Measurements from ENCODE around the gene MED19. TPM values are rescaled to one million over a fixed set of nuclear protein-coding genes. Genes with fewer than 3 reads are reported as not detected.
A peak's percentile ranks its signal among the peaks of the same experiment; 100 is the strongest.
"Not testable (repeated sequence)": the region's sequence is repeated elsewhere in the genome, so short reads cannot be mapped to it uniquely, and the experiment has no call there.

The MED19 gene
- total RNA-seq, 2 donors from 2014 or later = 16.6 to 18.1 TPM

GRCh38 chr11:57690474-57690873, 21.5 kb downstream of the MED19 start:
- not testable (repeated sequence) for H3K9me3 ChIP-seq (ENCODE audit: control insufficient read depth, low read length, poor library complexity, severe bottlenecking); H3K27me3 Mint-ChIP-seq; H3K27ac Mint-ChIP-seq; H3K4me3 Mint-ChIP-seq; DNase-seq; ATAC-seq
- peaks cover 10% of the 10 kb centered on the region for H3K4me1 Mint-ChIP-seq
- peaks cover 13% of the 10 kb centered on the region for H3K36me3 Mint-ChIP-seq (ENCODE audit: low read depth)

- Mint-ChIP-seq H3K4me1 (peaks cover 44% of the 10 kb centered on the region), H3K36me3 (ENCODE audit: low read depth) (peaks cover 10% of the 10 kb centered on the region), H3K27ac (peak overlapping the region; percentile 90), H3K4me3 (no peak overlapping the region), H3K27me3 (no peaks in the 10 kb centered on the region)
- no peaks in the 10 kb centered on the region for H3K9me3 ChIP-seq (ENCODE audit: control insufficient read depth, low read length, poor library complexity, severe bottlenecking)
- DNase-seq (no peak), ATAC-seq (no peak)
Measured at GRCh38 chr11:57681168-57681567, 30.8 kb downstream of the MED19 start.

GRCh38 chr11:57680552-57680874, 31.5 kb downstream of the MED19 start:
- peaks cover 10% of the 10 kb centered on the region for H3K36me3 Mint-ChIP-seq (ENCODE audit: low read depth)
- H3K4me1 Mint-ChIP-seq = peaks cover 47% of the 10 kb centered on the region
- peak overlapping the region; percentile 90 for H3K27ac Mint-ChIP-seq
- no peaks in the 10 kb centered on the region for H3K27me3 Mint-ChIP-seq
- no peak for ATAC-seq
- no peak for DNase-seq
- no peaks in the 10 kb centered on the region for H3K9me3 ChIP-seq (ENCODE audit: control insufficient read depth, low read length, poor library complexity, severe bottlenecking)
- no peak overlapping the region for H3K4me3 Mint-ChIP-seq

GRCh38 chr11:57679396-57679795, 32.6 kb downstream of the MED19 start:
- DNase-seq = no peak
- H3K27ac Mint-ChIP-seq = peak overlapping the region; percentile 56
- H3K9me3 ChIP-seq (ENCODE audit: control insufficient read depth, low read length, poor library complexity, severe bottlenecking) = no peaks in the 10 kb centered on the region
- peaks cover 51% of the 10 kb centered on the region for H3K4me1 Mint-ChIP-seq
- ATAC-seq = no peak
- no peaks in the 10 kb centered on the region for H3K27me3 Mint-ChIP-seq
- H3K4me3 Mint-ChIP-seq = no peak overlapping the region
- H3K36me3 Mint-ChIP-seq (ENCODE audit: low read depth) = peaks cover 11% of the 10 kb centered on the region

- no peak overlapping the region for H3K4me3 Mint-ChIP-seq
- peaks cover 52% of the 10 kb centered on the region for H3K4me1 Mint-ChIP-seq
- H3K36me3 Mint-ChIP-seq (ENCODE audit: low read depth) = peaks cover 9% of the 10 kb centered on the region
- no peak overlapping the region for H3K27ac Mint-ChIP-seq
- no peaks in the 10 kb centered on the region for H3K27me3 Mint-ChIP-seq
- ATAC-seq = no peak
- no peaks in the 10 kb centered on the region for H3K9me3 ChIP-seq (ENCODE audit: control insufficient read depth, low read length, poor library complexity, severe bottlenecking)
- no peak for DNase-seq
Measured at GRCh38 chr11:57675176-57675941, 36.7 kb downstream of the MED19 start.

GRCh38 chr11:57674251-57674650, 37.8 kb downstream of the MED19 start:
- Mint-ChIP-seq H3K4me1 (peaks cover 58% of the 10 kb centered on the region), H3K27ac (peak overlapping the region; percentile 75), H3K36me3 (ENCODE audit: low read depth) (peaks cover 9% of the 10 kb centered on the region), H3K27me3 (no peaks in the 10 kb centered on the region), H3K4me3 (no peak overlapping the region)
- H3K9me3 ChIP-seq (ENCODE audit: control insufficient read depth, low read length, poor library complexity, severe bottlenecking) = no peaks in the 10 kb centered on the region
- DNase-seq = no peak
- ATAC-seq = no peak

GRCh38 chr11:57668434-57668782, 43.6 kb downstream of the MED19 start:
- Mint-ChIP-seq H3K4me3 (peak overlapping the region; percentile 100), H3K36me3 (ENCODE audit: low read depth) (peaks cover 10% of the 10 kb centered on the region), H3K27me3 (no peaks in the 10 kb centered on the region), H3K27ac (peak overlapping the region; percentile 100), H3K4me1 (peaks cover 55% of the 10 kb centered on the region)
- H3K9me3 ChIP-seq (ENCODE audit: control insufficient read depth, low read length, poor library complexity, severe bottlenecking) = no peaks in the 10 kb centered on the region
- DNase-seq = peak in 1 of 3 donors; percentile 28
- peak; percentile 0 for ATAC-seq

GRCh38 chr11:57667736-57668433, 44.1 kb downstream of the MED19 start, which contains the start of gene ZDHHC5:
Gene ZDHHC5 (plus strand): TSS chr11:57668114. CDS start chr11:57673091, 4,977 bp downstream.
- H3K36me3 Mint-ChIP-seq (ENCODE audit: low read depth) = peaks cover 6% of the 10 kb centered on the region
- peaks cover 50% of the 10 kb centered on the region for H3K4me1 Mint-ChIP-seq
- H3K27ac Mint-ChIP-seq = peak within 1 kb of the TSS; percentile 100
- peak within 1 kb of the TSS; percentile 100 for H3K4me3 Mint-ChIP-seq
- no peaks in the 10 kb centered on the region for H3K27me3 Mint-ChIP-seq
- peak; percentile 98 to 99 (median 99) for DNase-seq
- ATAC-seq = peak; percentile 87
- no peaks in the 10 kb centered on the region for H3K9me3 ChIP-seq (ENCODE audit: control insufficient read depth, low read length, poor library complexity, severe bottlenecking)

- peaks cover 5% of the 10 kb centered on the region for H3K36me3 Mint-ChIP-seq (ENCODE audit: low read depth)
- DNase-seq = peak; percentile 82 to 89 (median 84)
Measured at GRCh38 chr11:57667117-57667735, 44.8 kb downstream of the MED19 start.

GRCh38 chr11:57663975-57664374, 48.0 kb downstream of the MED19 start:
- Mint-ChIP-seq H3K27me3 (no peaks in the 10 kb centered on the region), H3K4me3 (no peak overlapping the region), H3K36me3 (ENCODE audit: low read depth) (peaks cover 5% of the 10 kb centered on the region), H3K4me1 (peaks cover 31% of the 10 kb centered on the region), H3K27ac (peak overlapping the region; percentile 19)
- no peaks in the 10 kb centered on the region for H3K9me3 ChIP-seq (ENCODE audit: control insufficient read depth, low read length, poor library complexity, severe bottlenecking)
- DNase-seq (no peak), ATAC-seq (no peak)

More at GRCh38 chr11:57667117-57667735, 44.8 kb downstream of the MED19 start:
- peak overlapping the region; percentile 100 for H3K27ac Mint-ChIP-seq
- H3K9me3 ChIP-seq (ENCODE audit: control insufficient read depth, low read length, poor library complexity, severe bottlenecking) = no peaks in the 10 kb centered on the region
- H3K27me3 Mint-ChIP-seq = no peaks in the 10 kb centered on the region
- ATAC-seq = peak; percentile 75
- H3K4me1 Mint-ChIP-seq = peaks cover 46% of the 10 kb centered on the region
- peak overlapping the region; percentile 100 for H3K4me3 Mint-ChIP-seq

- no peak overlapping the region for H3K27ac Mint-ChIP-seq
- peaks cover 2% of the 10 kb centered on the region for H3K36me3 Mint-ChIP-seq (ENCODE audit: low read depth)
- no peaks in the 10 kb centered on the region for H3K9me3 ChIP-seq (ENCODE audit: control insufficient read depth, low read length, poor library complexity, severe bottlenecking)
- H3K4me3 Mint-ChIP-seq = no peak overlapping the region
- no peaks in the 10 kb centered on the region for H3K27me3 Mint-ChIP-seq
- no peak for ATAC-seq
- no peak for DNase-seq
- H3K4me1 Mint-ChIP-seq = peaks cover 30% of the 10 kb centered on the region
Measured at GRCh38 chr11:57662893-57663292, 49.1 kb downstream of the MED19 start.

- peaks cover 2% of the 10 kb centered on the region for H3K36me3 Mint-ChIP-seq (ENCODE audit: low read depth)
Measured at GRCh38 chr11:57659669-57660068, 52.3 kb downstream of the MED19 start.

GRCh38 chr11:57658023-57658361, 54.0 kb downstream of the MED19 start:
- Mint-ChIP-seq H3K36me3 (ENCODE audit: low read depth) (peaks cover 2% of the 10 kb centered on the region), H3K4me1 (peaks cover 20% of the 10 kb centered on the region), H3K4me3 (peak overlapping the region; percentile 98), H3K27me3 (no peaks in the 10 kb centered on the region), H3K27ac (peak overlapping the region; percentile 95)
- DNase-seq = no peak
- no peaks in the 10 kb centered on the region for H3K9me3 ChIP-seq (ENCODE audit: control insufficient read depth, low read length, poor library complexity, severe bottlenecking)
- peak; percentile 17 for ATAC-seq

More at GRCh38 chr11:57659669-57660068, 52.3 kb downstream of the MED19 start:
- no peak overlapping the region for H3K27ac Mint-ChIP-seq
- ATAC-seq (no peak), DNase-seq (no peak)
- peaks cover 20% of the 10 kb centered on the region for H3K4me1 Mint-ChIP-seq
- no peak overlapping the region for H3K4me3 Mint-ChIP-seq
- no peaks in the 10 kb centered on the region for H3K27me3 Mint-ChIP-seq
- H3K9me3 ChIP-seq (ENCODE audit: control insufficient read depth, low read length, poor library complexity, severe bottlenecking) = no peaks in the 10 kb centered on the region

All from T-helper 17 cell (primary cell).